Endometrium (tissue), 2 donors: Measurements from ENCODE around the gene LRFN5.
"Not testable (repeated sequence)": the region's sequence is repeated elsewhere in the genome, so short reads cannot be mapped to it uniquely, and the experiment has no call there.

ENCODE experiments used
- FAIRE-seq: peaks from 2 replicates; lab custom pipeline; 2012; peaks lifted over from hg19 to GRCh38; lab: Jason Lieb, UNC
- donor health status: control.
- donor health status: control.

LRFN5 gene

DNA sequence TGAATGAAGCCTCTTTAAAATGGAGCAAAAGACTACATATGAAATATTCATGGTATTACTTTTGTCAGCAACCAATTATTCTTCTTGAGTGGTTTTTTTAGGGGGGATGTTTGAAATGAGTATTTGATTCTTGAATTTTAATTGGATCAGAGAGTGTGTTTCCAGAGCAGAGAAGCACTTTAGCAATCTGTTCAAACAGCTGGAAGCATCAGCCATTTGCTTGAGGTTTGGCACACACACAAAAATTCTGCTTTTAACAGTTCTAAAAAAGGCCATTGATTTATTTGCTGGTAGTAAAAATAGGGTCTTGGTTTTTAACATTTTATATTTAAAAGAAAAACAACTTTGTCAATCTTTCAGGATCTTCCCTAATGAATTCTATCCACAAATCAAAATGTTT lies 292.7 kb downstream of the LRFN5 start:
- FAIRE-seq = peak; percentile 29

DNA sequence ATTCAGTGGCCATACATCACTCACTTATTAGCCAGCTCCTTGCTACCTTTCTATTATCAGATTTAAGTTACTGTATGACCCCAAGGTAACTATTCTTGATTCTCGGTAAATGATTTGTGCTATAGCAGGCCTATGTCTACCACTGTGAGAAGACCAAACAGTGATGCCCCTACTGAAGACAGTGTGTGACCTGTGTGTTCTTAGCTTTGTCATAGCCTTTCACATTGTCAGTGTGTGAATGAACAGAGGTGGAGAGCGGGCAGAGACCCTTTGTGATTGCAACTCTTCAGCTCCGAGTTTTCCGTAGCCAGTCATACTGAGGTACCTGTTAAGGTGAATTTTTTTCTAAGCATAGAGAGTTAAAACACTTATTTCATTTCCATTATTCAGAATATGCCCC lies 294.0 kb downstream of the LRFN5 start:
- FAIRE-seq = no peak

DNA sequence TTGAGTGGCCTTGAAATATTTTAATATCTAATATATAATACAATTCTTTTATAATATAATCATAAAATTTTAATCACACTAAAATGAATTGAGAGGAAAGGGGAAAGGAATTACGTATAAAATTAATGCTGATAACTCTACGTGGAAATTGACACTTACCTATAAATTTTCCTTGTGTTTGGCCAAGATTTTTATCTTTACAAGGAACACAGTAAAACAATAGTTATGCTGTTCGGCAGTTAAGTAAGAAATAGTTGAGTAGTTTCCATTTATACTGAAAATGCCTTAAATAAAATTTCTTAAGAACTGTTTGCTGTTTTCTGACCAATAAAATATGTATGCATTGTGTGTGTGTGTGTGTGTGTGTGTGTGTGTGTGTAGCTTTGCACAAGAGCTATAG lies 294.4 kb downstream of the LRFN5 start:
- FAIRE-seq = no peak

DNA sequence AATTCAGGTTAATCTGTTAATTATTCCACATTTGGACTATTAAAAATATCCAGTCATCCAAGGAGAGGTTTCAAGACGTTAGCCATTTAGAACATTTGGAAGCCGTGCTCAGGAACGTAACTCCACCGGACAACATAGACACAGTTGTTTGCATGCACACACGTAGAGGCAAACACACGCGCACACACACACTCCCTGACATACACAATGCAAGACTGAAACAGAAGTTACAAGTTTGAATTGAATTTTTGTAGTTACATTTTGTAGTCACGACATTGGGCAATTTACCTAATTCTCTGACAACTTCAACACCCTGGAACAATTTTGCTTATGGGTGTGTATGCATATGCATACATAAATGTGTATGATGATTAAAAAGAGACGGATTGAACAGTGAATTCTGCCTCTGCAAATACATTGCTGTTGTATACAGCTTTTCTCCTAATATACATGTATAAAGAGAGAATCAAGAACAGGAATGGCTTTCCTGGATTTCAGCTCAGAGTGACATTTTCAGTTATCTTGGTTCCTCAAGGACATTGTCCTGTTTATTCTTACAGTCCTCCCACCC lies 298.8 kb downstream of the LRFN5 start:
- FAIRE-seq = no peak

DNA sequence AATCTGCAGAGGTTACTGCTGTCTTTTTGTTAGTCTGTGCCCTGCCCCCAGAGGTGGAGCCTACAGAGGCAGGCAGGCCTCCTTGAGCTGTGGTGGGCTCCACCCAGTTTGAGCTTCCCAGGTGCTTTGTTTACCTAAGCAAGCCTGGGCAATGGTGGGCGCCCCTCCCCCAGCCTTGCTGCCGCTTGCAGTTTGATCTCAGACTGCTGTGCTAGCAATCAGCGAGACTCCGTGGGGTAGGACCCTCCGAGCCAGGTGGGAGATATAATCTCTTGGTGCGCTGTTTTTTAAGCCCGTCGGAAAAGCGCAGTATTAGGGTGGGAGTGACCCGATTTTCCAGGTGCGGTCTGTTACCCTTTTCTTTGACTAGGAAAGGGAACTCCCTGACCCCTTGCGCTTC lies 304.5 kb downstream of the LRFN5 start:
- not testable (repeated sequence) for FAIRE-seq

DNA sequence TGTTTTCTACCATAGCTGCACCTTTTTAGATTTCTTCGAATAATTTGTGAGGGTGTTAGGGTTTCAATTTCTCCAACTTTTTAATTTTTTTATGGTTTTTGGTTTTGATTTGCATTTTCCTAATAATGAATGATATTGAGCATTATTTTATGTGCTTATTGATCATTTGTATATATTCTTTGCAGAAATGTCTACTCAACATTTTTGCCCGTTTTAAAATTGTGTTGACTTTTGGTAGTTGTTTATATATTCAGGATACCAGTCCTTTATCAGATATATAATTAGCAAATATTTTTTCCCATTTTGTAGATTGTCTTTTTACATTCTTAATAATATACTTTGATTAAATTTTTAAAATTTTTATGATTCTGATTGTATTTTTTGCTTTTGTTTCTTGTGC lies 306.7 kb downstream of the LRFN5 start:
- no peak for FAIRE-seq

DNA sequence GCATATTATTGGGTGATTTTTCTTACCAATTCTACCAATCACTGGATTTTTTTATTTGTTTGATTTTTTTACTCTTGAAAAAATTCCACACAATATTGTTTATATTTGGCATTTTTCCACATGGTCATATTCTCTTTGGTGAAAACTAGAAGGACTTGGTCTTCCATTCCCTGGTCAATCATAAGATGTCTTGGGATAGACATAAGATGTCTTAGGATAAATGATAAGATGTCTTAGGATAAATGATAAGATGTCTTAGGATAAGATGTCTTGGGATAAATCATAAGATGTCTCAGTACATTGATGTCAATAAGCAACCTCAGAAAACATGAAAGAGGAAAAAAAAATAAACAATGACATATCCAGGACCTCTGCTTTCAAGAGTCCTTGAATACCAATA lies 309.1 kb downstream of the LRFN5 start:
- no peak for FAIRE-seq

DNA sequence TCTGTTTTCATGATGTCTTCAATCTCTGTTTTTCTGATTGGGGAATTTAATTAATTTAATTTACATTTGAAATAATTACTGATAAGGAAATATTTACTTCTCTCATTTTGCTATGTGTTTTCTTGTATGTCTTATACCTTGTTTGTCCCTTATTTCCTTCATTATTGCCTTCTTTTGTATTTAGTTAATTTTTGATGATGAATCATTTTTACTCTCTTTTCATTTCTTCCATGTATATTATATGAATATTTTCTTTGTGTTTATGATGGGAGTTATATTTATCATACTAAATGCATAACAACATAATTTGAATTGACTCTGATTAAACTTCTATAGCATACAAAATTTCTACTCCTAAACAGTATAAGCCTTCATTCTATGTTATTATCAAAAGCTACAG lies 309.6 kb downstream of the LRFN5 start:
- FAIRE-seq = peak; percentile 37

DNA sequence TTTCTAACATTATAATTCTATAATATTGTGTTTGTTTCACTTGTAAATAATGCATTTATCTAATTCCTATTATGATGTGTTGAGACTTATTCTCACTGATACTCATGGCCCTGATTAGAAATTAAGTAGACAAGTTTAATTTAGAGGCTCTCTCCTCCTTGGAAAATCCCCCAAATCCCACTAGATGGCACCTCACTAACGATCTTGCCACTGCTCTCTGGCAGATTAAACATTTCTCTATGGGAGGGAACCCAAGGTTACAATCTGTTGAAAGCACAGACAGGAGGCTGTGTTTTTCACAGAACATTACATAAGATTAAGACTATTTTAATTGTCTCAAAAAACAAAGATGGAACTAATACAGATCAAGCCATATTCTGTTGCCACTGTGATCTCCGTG lies 318.7 kb downstream of the LRFN5 start:
- FAIRE-seq = no peak

DNA sequence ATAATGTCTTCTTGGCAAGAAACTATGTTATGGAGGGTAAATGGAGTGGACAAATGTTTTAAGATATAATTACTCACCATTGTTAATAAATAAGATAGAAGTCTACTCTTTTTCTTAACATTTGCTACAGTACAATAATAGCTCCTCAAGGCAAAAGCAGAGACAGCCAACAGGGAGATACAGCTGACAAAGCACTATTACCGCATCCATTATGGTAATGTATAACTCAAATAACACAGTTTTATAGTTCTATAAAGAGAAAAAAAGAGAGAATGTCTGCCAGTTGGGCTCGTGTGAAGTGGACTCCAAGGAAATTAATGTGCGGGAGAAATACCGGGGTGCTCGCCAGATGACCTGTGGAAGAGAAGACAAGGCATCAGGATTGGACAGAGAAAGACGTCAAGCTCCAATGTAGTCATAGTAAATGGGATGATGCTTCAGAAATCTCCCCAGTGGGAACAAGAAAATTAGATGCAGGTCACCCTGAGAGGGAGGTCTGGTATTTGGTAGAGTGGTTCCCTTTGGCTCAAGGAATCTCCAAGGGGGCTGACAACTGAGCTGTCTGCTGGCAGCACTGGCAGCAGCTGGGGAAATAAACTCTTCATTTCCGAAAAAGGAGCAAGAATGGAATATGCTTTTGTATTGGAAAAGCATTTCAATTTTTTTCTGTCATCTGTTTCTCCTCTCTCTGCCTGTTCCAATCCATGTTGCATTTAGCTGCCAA lies 343.9 kb downstream of the LRFN5 start:
- no peak for FAIRE-seq
